PC-3 (cell line): Measurements from ENCODE around the gene GIPC1. TPM values are rescaled to one million over a fixed set of nuclear protein-coding genes. Genes with fewer than 3 reads are reported as not detected.

Experiments
- ATAC-seq: fragments of 200-7000 bp; cut with Tn5 transposase; 2 replicates; pipeline ENCODE4 v1.9.1; 2020; ENCODE audit warnings: mild to moderate bottlenecking, moderate library complexity
- BruUV-seq: library from RNA; stranded (reverse); fragments of 400-500 nt; replicated peaks from 2 replicates; lab custom pipeline; 2021; lab: Mats Ljungman, UMichigan
- CTCF ChIA-PET: fragments of 300-600 bp; sonication (Branson Sonifier 250); formaldehyde crosslinking; loops from one replicate; lab custom pipeline; 2022; ENCODE audit warnings: antibody characterized with exemption; lab: Charles Lee
- POLR2A ChIA-PET: fragments of 300-600 bp; sonication (Branson Sonifier 250); formaldehyde crosslinking; loops from one replicate; lab custom pipeline; 2022; ENCODE audit warnings: antibody characterized with exemption; ENCODE audit not compliant: unreplicated experiment; lab: Charles Lee
- DNase-seq: peaks from one replicate; pipeline ENCODE4 v3.0.0-alpha.2; 2015
- H2AFZ ChIP-seq: fragments of 300-600 bp; sonication (generic); 2 replicates; pipeline ENCODE4 v1.6.0; 2016; ENCODE audit warnings: antibody characterized with exemption, low read length
- H3F3A ChIP-seq: fragments of 300-600 bp; sonication (generic); one replicate; pipeline ENCODE4 v1.6.0; 2017; ENCODE audit warnings: antibody characterized with exemption, low read length, control low read depth, mild to moderate bottlenecking; ENCODE audit not compliant: unreplicated experiment
- H3K27ac ChIP-seq: fragments of 300-600 bp; sonication (generic); 2 replicates; pipeline ENCODE4 v1.5.1; 2016; ENCODE audit warnings: mild to moderate bottlenecking, low read length
- H3K27me3 ChIP-seq: fragments of 300-600 bp; sonication (generic); 2 replicates; pipeline ENCODE4 v1.6.1; 2016; ENCODE audit warnings: low read length, mixed read lengths
- H3K36me3 ChIP-seq: fragments of 300-600 bp; sonication (generic); 2 replicates; pipeline ENCODE4 v1.6.1; 2016; ENCODE audit warnings: low read depth, mixed run types, low read length, mixed read lengths
- H3K4me1 ChIP-seq: fragments of 300-600 bp; sonication (generic); 2 replicates; pipeline ENCODE4 v1.5.1; 2016; ENCODE audit warnings: low read length; ENCODE audit not compliant: insufficient read depth
- H3K4me2 ChIP-seq: fragments of 300-600 bp; sonication (generic); 2 replicates; pipeline ENCODE4 v1.6.0; 2016; ENCODE audit warnings: low read length
- H3K4me3 ChIP-seq: fragments of 300-600 bp; sonication (generic); 2 replicates; pipeline ENCODE4 v1.5.1; 2016; ENCODE audit warnings: mild to moderate bottlenecking, low read length, mixed read lengths
- H3K79me2 ChIP-seq: fragments of 300-600 bp; sonication (generic); 2 replicates; pipeline ENCODE4 v1.6.1; 2017; ENCODE audit warnings: low read length, mixed read lengths
- H3K9ac ChIP-seq: fragments of 300-600 bp; sonication (generic); 2 replicates; pipeline ENCODE4 v1.6.0; 2016; ENCODE audit warnings: mild to moderate bottlenecking, low read length
- H3K9me2 ChIP-seq: fragments of 300-600 bp; sonication (generic); replicated peaks from 2 replicates; pipeline ENCODE4 v1.6.1; 2016; ENCODE audit warnings: mixed run types, low read length, mixed read lengths
- H3K9me3 ChIP-seq: fragments of 300-600 bp; sonication (generic); 2 replicates; pipeline ENCODE4 v1.6.1; 2016; ENCODE audit warnings: low read length, mixed read lengths
- H4K20me1 ChIP-seq: fragments of 300-600 bp; sonication (generic); 2 replicates; pipeline ENCODE4 v1.6.1; 2016; ENCODE audit warnings: low read length, mixed read lengths
- CTCF ChIP-seq: fragments of 300-600 bp; sonication (generic); conservative IDR thresholded peaks from 2 replicates; pipeline ENCODE4 v1.5.1; 2017; ENCODE audit warnings: antibody characterized with exemption, low read depth, mild to moderate bottlenecking, low read length
- EZH2 ChIP-seq: fragments of 300-600 bp; sonication (generic); IDR thresholded peaks from one replicate; pipeline ENCODE4 v1.6.1; 2017; ENCODE audit warnings: antibody characterized with exemption, mild to moderate bottlenecking, low read length; ENCODE audit not compliant: unreplicated experiment
- EZH2phosphoT487 ChIP-seq: fragments of 300-600 bp; sonication (generic); IDR thresholded peaks from 2 replicates; pipeline ENCODE4 v1.6.1; 2018; ENCODE audit warnings: mild to moderate bottlenecking, antibody characterized with exemption, low read length, borderline replicate concordance
- intact Hi-C: fragments of 100-400 bp; cut with micrococcal nuclease; formaldehyde crosslinking; loops from 2 replicates; pipeline ENCODE4 v1.9.0; 2023
- total RNA-seq: library from RNA; depleted of rRNA; stranded (reverse); fragments of >200 nt; gene quantifications from 2 replicates; pipeline ENCODE4 v1.2.3, GENCODE V29; 2014

The GIPC1 gene
- total RNA-seq, 1 experiment from 2014 or later, result 538 TPM

- Histone ChIP-seq H3F3A (no peaks in the 10 kb centered on the region), H3K9me3 (no peaks in the 10 kb centered on the region), H2AFZ (no peak overlapping the region), H3K79me2 (0 out of 2 replicates have a peak, but pooled peaks cover 2% of the 10 kb centered on the region), H3K9me2 (no peaks in the 10 kb centered on the region), H3K4me3 (no peak overlapping the region), H3K4me2 (peak overlapping the region; percentile 20), H3K27me3 (no peaks in the 10 kb centered on the region), H3K9ac (no peak overlapping the region), H3K27ac (peak overlapping the region; percentile 61; the same call in 1 of the 2 replicates), H3K36me3 (peaks cover 30% of the 10 kb centered on the region), H3K4me1 (peaks cover 29% of the 10 kb centered on the region), H4K20me1 (no peaks in the 10 kb centered on the region)
- no peak for TF ChIP-seq EZH2
- no peak for TF ChIP-seq EZH2phosphoT487
- TF ChIP-seq CTCF, result no peak
- no TSS peak for BruUV-seq
- ChIA-PET CTCF (no interaction called here), POLR2A (no interaction called here)
- intact Hi-C loops, result loop anchor here (10.0 kb wide), 1 partner anchor 342 kb away; the partner anchor contains the start of gene ASF1B
- DNase-seq, result peak; percentile 83
- peak; percentile 62 for ATAC-seq
Measured at GRCh38 chr19:14476673-14477401, 19.1 kb downstream of the GIPC1 start.

- H3K27me3 ChIP-seq, result no peaks in the 10 kb centered on the region
- H3K9me3 ChIP-seq, result no peaks in the 10 kb centered on the region
- H3K36me3 ChIP-seq, result peaks cover 28% of the 10 kb centered on the region
- no peaks in the 10 kb centered on the region for H4K20me1 ChIP-seq
- ChIA-PET POLR2A (no interaction called here), CTCF (no interaction called here)
- ATAC-seq (no peak), DNase-seq (no peak)
- intact Hi-C loops, result loop anchor here (10.0 kb wide), 1 partner anchor 341 kb away; the partner anchor contains the start of gene ASF1B
- TF ChIP-seq EZH2, result no peak
- TF ChIP-seq CTCF, result no peak
- TF ChIP-seq EZH2phosphoT487, result no peak
- H3K4me2 ChIP-seq, result peak overlapping the region; percentile 78; the same call in 1 of the 2 replicates
- no TSS peak for BruUV-seq
- no peak overlapping the region for H2AFZ ChIP-seq
- H3K4me3 ChIP-seq, result no peak overlapping the region
- H3K9me2 ChIP-seq, result no peaks in the 10 kb centered on the region
- no peak overlapping the region for H3K9ac ChIP-seq
- H3F3A ChIP-seq, result no peaks in the 10 kb centered on the region
- H3K27ac ChIP-seq, result peak overlapping the region; percentile 61; the same call in 1 of the 2 replicates
- peaks cover 29% of the 10 kb centered on the region for H3K4me1 ChIP-seq
- H3K79me2 ChIP-seq, result no peaks in the 10 kb centered on the region
Measured at GRCh38 chr19:14476327-14476672, 19.6 kb downstream of the GIPC1 start.
